Heart left ventricle (tissue), 16 donors: Measurements from ENCODE around the gene SLC9A9. TPM values are rescaled to one million over a fixed set of nuclear protein-coding genes. Genes with fewer than 3 reads are reported as not detected.

Experiments
- ATAC-seq, 4 donors: fragments of 200-7000 bp; cut with Tn5 transposase; one replicate each; pipeline ENCODE4 v1.9.1; 2020 to 2022; ENCODE audit warnings: moderate library complexity in 4 of 4, mild to moderate bottlenecking in 3 of 4, moderate number of reproducible peaks in 1 of 4
- DNase-seq, 5 donors: peaks; one replicate each; pipeline ENCODE4 v3.0.0-alpha.2; 2020
- H3K27ac ChIP-seq, 12 donors: fragments of 200-600 bp; sonication (generic) in 4 of 12; one replicate each; pipeline versions ENCODE4 v1.5.0 to v1.8.0; 2016 to 2022; ENCODE audit warnings: mild to moderate bottlenecking in 2 of 12
- H3K27me3 ChIP-seq, 9 donors: fragments of 200-600 bp; sonication (generic) in 2 of 9; one replicate each; pipeline versions ENCODE4 v1.5.1 to v1.8.0; 2016 to 2022; ENCODE audit warnings: mild to moderate bottlenecking in 3 of 9
- H3K36me3 ChIP-seq, 9 donors: fragments of 200-600 bp; sonication (generic) in 2 of 9; one replicate each; pipeline versions ENCODE4 v1.5.0 to v1.8.0; 2018 to 2022; ENCODE audit warnings: mild to moderate bottlenecking in 2 of 9
- H3K4me1 ChIP-seq, 12 donors: fragments of 200-600 bp; sonication (generic) in 4 of 12; one replicate each; pipeline versions ENCODE4 v1.5.0 to v1.8.0; 2016 to 2022; ENCODE audit warnings: mild to moderate bottlenecking in 3 of 12
- H3K4me3 ChIP-seq, 12 donors: fragments of 200-600 bp; sonication (generic) in 4 of 12; one replicate each; pipeline versions ENCODE4 v1.5.0 to v1.8.0; 2017 to 2022; ENCODE audit warnings: mild to moderate bottlenecking in 9 of 12, moderate library complexity in 4 of 12
- H3K9me3 ChIP-seq, 12 donors: fragments of 200-600 bp; sonication (generic) in 4 of 12; one replicate each; pipeline versions ENCODE4 v1.5.0 to v1.8.0; 2016 to 2022; ENCODE audit warnings: mild to moderate bottlenecking in 1 of 12
- CTCF ChIP-seq, 12 donors: fragments of 200-600 bp; sonication (generic) in 4 of 12; IDR thresholded peaks; one replicate each; pipeline versions ENCODE4 v1.5.0 to v1.8.0; 2018 to 2022; ENCODE audit warnings: antibody characterized with exemption in 12 of 12, mild to moderate bottlenecking in 5 of 12
- POLR2A ChIP-seq, 2 donors: fragments of 450-650 bp; IDR thresholded peaks; one replicate each; pipeline ENCODE4 v1.6.1; 2017; ENCODE audit warnings: antibody characterized with exemption in 2 of 2, mild to moderate bottlenecking in 2 of 2, moderate library complexity in 2 of 2
- WGBS, 4 donors: extraction: QIAGEN DNeasy Blood & Tissue Kit in 2 of 4; methylation state at CpG; one replicate each; pipeline versions ENCODE4 v1.1.5 to v1.1.7; 2013 to 2018; 5-methylcytosine and 5-hydroxymethylcytosine counted together
- intact Hi-C, 10 donors: fragments of 100-400 bp; cut with DNase I; formaldehyde crosslinking; loops; one replicate each; pipeline versions ENCODE4 v1.11.1 to v1.14.2; 2022
- polyA plus RNA-seq, 2 donors: library from polyadenylated mRNA; stranded (reverse); fragments of 200-250 nt; gene quantifications; one replicate each; pipeline ENCODE4 v1.2.3, GENCODE V29; 2013
- total RNA-seq, 9 donors: library from RNA; depleted of rRNA in 2 of 9; stranded (reverse); fragments of >200 nt in 2 of 9; fragmentation: NEBNext Ultra II Directional in 3 of 9; extraction: Animal tissue kit (Norgen Biotek cat#: 25700) in 3 of 9; gene quantifications; one replicate each; pipeline versions ENCODE4 v1.1.0 to v1.2.4, GENCODE V29; 2016 to 2023
- donor health status: ischemic (EF 13 %, LVEDD 7.1; RV severe dilation, severe dysfunction).
- donor health status: healthy with polysubstance abuse.
- donor health status: DM: no; HTN: yes; CAD: no.
- donor health status: DM: no; HTN: no; CAD: no.
- donor health status: ischemic (EF 25% LVEDD 6.9; RV normal size, moderate dysfunction).
- donor health status: ischemic (EF 25% LVEDD 5.7; RV mildly dilated, moderate dysfunction).
- donor health status: healthy.
- donor health status: DM: yes; HTN: yes; CAD: no.
- donor health status: ischemic (EF 35%, LVEDD 5.7; RV mildly dilated, moderate dysfunction).
- donor health status: nonischemic (EF 11% LVEDD 7.7; RV severe dilation, severe dysfunction).
- donor health status: DM: yes; HTN: yes; CAD: no.
- donor health status: PGD.
- donor health status: ischemic (EF 29% LVEDD 5.4; RV normal size, mild dysfunction).
- donor health status: nonischemic (EF 23%, LVEDD 6.1; RV moderate dilation, normal function).

Gene SLC9A9
- total and polyA plus RNA-seq, 11 donors, result 0.76 to 17.5 (median 3.3) TPM

GRCh38 chr3:143330296-143330868, 517.9 kb downstream of the SLC9A9 start:
- intact Hi-C loops, result no loop called here
- Histone ChIP-seq H3K9me3 (peaks cover 0 to 5% (median 1%) of the 10 kb centered on the region in 12 donors), H3K4me1 (peaks cover 0 to 43% (median 13%) of the 10 kb centered on the region in 12 donors), H3K4me3 (no peak overlapping the region), H3K27ac (no peak overlapping the region), H3K36me3 (no peaks in the 10 kb centered on the region), H3K27me3 (no peaks in the 10 kb centered on the region)
- TF ChIP-seq CTCF (IDR thresholded peaks at IDR 0.05), result no peak
- WGBS, 4 donors, result 60 to 70% (median 68%) methylated on average over 2 of the region's 2 CpGs
- ATAC-seq, result no peak
- DNase-seq, result no peak

GRCh38 chr3:143329567-143330211, 518.6 kb downstream of the SLC9A9 start:
- intact Hi-C loops, result loop anchor here in 1 of 10 donors (10.0 kb wide), 1 partner anchor 315 kb away; no protein-coding TSS in a partner anchor
- H3K4me3 ChIP-seq, result no peak overlapping the region
- WGBS, 4 donors, result 30 to 46% (median 39%) methylated on average over 19 of the region's 19 CpGs
- TF ChIP-seq POLR2A (IDR thresholded peaks at IDR 0.05), result no peak
- TF ChIP-seq CTCF (IDR thresholded peaks at IDR 0.05), result no peak
- DNase-seq (peak in 2 of 5 donors; percentile 32 to 59), ATAC-seq (peak in 3 of 4 donors; percentile 42 to 73 (median 49))
- H3K4me1 ChIP-seq, result peaks cover 0 to 43% (median 13%) of the 10 kb centered on the region in 12 donors
- no peak overlapping the region for H3K27ac ChIP-seq
- no peaks in the 10 kb centered on the region for H3K9me3 ChIP-seq
- H3K27me3 ChIP-seq, result no peaks in the 10 kb centered on the region
- no peaks in the 10 kb centered on the region for H3K36me3 ChIP-seq

- no peaks in the 10 kb centered on the region for H3K9me3 ChIP-seq
- H3K4me3 ChIP-seq, result no peak overlapping the region
- 69 to 82% (median 77%) methylated on average over 5 of the region's 5 CpGs for WGBS, 4 donors
- H3K27ac ChIP-seq, result no peak overlapping the region
- intact Hi-C loops, result loop anchor here in 1 of 10 donors (10.0 kb wide), 1 partner anchor 316 kb away; no protein-coding TSS in a partner anchor
- DNase-seq (no peak), ATAC-seq (no peak)
- no peaks in the 10 kb centered on the region for H3K27me3 ChIP-seq
- TF ChIP-seq CTCF (IDR thresholded peaks at IDR 0.05) (no peak), POLR2A (IDR thresholded peaks at IDR 0.05) (no peak)
- no peaks in the 10 kb centered on the region for H3K36me3 ChIP-seq
- H3K4me1 ChIP-seq, result peaks cover 0 to 43% (median 13%) of the 10 kb centered on the region in 12 donors
These were observed 519.8 kb downstream of the SLC9A9 start for GRCh38 chr3:143328451-143328850.

- Histone ChIP-seq H3K27me3 (no peaks in the 10 kb centered on the region), H3K36me3 (no peaks in the 10 kb centered on the region), H3K27ac (peak overlapping the region in 1 of 12 donors; percentile 28), H3K9me3 (no peaks in the 10 kb centered on the region), H3K4me3 (no peak overlapping the region), H3K4me1 (peaks cover 0 to 43% (median 13%) of the 10 kb centered on the region in 12 donors)
- intact Hi-C loops, result loop anchor here in 1 of 10 donors (10.0 kb wide), 1 partner anchor 318 kb away; no protein-coding TSS in a partner anchor
- no peak for DNase-seq
- 69 to 80% (median 76%) methylated on average over 1 of the region's 1 CpG for WGBS, 4 donors
- ATAC-seq, result no peak
- TF ChIP-seq CTCF (IDR thresholded peaks at IDR 0.05), result peak in 1 of 12 donors; percentile 14
- no peak for TF ChIP-seq POLR2A (IDR thresholded peaks at IDR 0.05)
These were observed 521.1 kb downstream of the SLC9A9 start for GRCh38 chr3:143326983-143327778.
